Osteocyte (in vitro differentiated cells): ENCODE data around the gene TEDC1. TPM values are rescaled to one million over a fixed set of nuclear protein-coding genes. Genes with fewer than 3 reads are reported as not detected.

Source experiments
- DNase-seq: peaks from one replicate; pipeline ENCODE4 v3.0.0; 2021; ENCODE audit warnings: mixed read lengths; ENCODE audit not compliant: unreplicated experiment; ENCODE audit errors: extremely low spot score
- H3K27ac Mint-ChIP-seq: one replicate; pipeline ENCODE4 v1.8.0; 2021; ENCODE audit warnings: mild to moderate bottlenecking, mixed read lengths; ENCODE audit not compliant: unreplicated experiment
- H3K27me3 Mint-ChIP-seq: one replicate; pipeline ENCODE4 v1.8.0; 2021; ENCODE audit warnings: mixed read lengths; ENCODE audit not compliant: unreplicated experiment
- H3K36me3 Mint-ChIP-seq: one replicate; pipeline ENCODE4 v1.8.0; 2021; ENCODE audit warnings: mixed read lengths; ENCODE audit not compliant: unreplicated experiment
- H3K4me1 Mint-ChIP-seq: one replicate; pipeline ENCODE4 v1.8.0; 2021; ENCODE audit warnings: mixed read lengths; ENCODE audit not compliant: unreplicated experiment
- H3K4me3 Mint-ChIP-seq: one replicate; pipeline ENCODE4 v1.8.0; 2021; ENCODE audit warnings: mild to moderate bottlenecking, moderate library complexity, mixed read lengths; ENCODE audit not compliant: unreplicated experiment
- H3K9me3 Mint-ChIP-seq: one replicate; pipeline ENCODE4 v1.8.0; 2021; ENCODE audit warnings: mixed read lengths; ENCODE audit not compliant: unreplicated experiment
- CTCF ChIP-seq: fragments of 200-600 bp; sonication (generic); IDR thresholded peaks from 2 replicates; pipeline ENCODE4 v1.5.0; 2021; ENCODE audit warnings: antibody characterized with exemption, mild to moderate bottlenecking, moderate library complexity
- total RNA-seq: library from RNA; stranded (reverse); gene quantifications from 2 replicates; pipeline ENCODE4 v1.2.1, GENCODE V29; 2021

Gene TEDC1
- total RNA-seq, 1 donor from 2014 or later = 11.0 TPM

GRCh38 chr14:105497671-105498429 is 6.8 kb downstream of the TEDC1 start:
- DNase-seq = no peak
- Mint-ChIP-seq H3K4me3 (no peak overlapping the region), H3K27me3 (no peaks in the 10 kb centered on the region), H3K36me3 (no peaks in the 10 kb centered on the region), H3K4me1 (peaks cover 6% of the 10 kb centered on the region), H3K27ac (no peak overlapping the region), H3K9me3 (no peaks in the 10 kb centered on the region)
- no peak for TF ChIP-seq CTCF

GRCh38 chr14:105498430-105499255 is 7.6 kb downstream of the TEDC1 start:
- TF ChIP-seq CTCF = no peak
- Mint-ChIP-seq H3K27me3 (no peaks in the 10 kb centered on the region), H3K4me1 (peaks cover 4% of the 10 kb centered on the region), H3K27ac (no peak overlapping the region), H3K9me3 (no peaks in the 10 kb centered on the region), H3K4me3 (no peak overlapping the region), H3K36me3 (no peaks in the 10 kb centered on the region)
- DNase-seq = no peak

GRCh38 chr14:105499256-105500035 is 8.4 kb downstream of the TEDC1 start:
- no peak for TF ChIP-seq CTCF
- no peak overlapping the region for H3K4me3 Mint-ChIP-seq
- H3K36me3 Mint-ChIP-seq = no peaks in the 10 kb centered on the region
- DNase-seq = peak; percentile 86
- no peaks in the 10 kb centered on the region for H3K9me3 Mint-ChIP-seq
- H3K27ac Mint-ChIP-seq = no peak overlapping the region
- H3K27me3 Mint-ChIP-seq = no peaks in the 10 kb centered on the region
- peaks cover 4% of the 10 kb centered on the region for H3K4me1 Mint-ChIP-seq

GRCh38 chr14:105500036-105500725 is 9.1 kb downstream of the TEDC1 start:
- no peak for DNase-seq
- H3K4me1 Mint-ChIP-seq = peaks cover 4% of the 10 kb centered on the region
- no peak overlapping the region for H3K27ac Mint-ChIP-seq
- H3K9me3 Mint-ChIP-seq = no peaks in the 10 kb centered on the region
- H3K27me3 Mint-ChIP-seq = no peaks in the 10 kb centered on the region
- TF ChIP-seq CTCF = no peak
- H3K36me3 Mint-ChIP-seq = no peaks in the 10 kb centered on the region
- H3K4me3 Mint-ChIP-seq = no peak overlapping the region
